ENCODE results near the gene ABCB4. TPM values are rescaled to one million over a fixed set of nuclear protein-coding genes. Genes with fewer than 3 reads are reported as not detected.

The ABCB4 gene
- total RNA-seq, 1 donor from 2014 or later = 4.2 TPM

DNA sequence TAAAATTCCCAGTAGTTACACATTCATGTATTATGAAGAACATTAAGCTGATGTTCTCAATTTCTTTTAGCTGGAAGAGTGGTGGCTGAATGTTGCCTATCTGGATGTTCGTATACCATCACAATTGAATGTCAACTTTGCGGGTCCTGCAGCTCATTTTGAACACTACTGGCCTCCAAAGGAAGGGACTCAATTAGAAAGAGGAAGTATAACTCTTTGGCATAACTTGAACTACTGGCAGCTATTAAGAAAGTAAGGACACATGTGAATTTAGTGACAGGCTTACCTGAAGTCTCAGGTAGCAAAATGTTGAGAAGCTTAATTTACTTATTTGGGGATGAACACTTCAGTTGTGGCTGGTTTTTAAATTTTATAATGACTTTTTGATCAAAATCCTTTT, 114.2 kb downstream of the ABCB4 start:
- Histone ChIP-seq H3K9me3 (replicated peaks) (no peaks in the 10 kb centered on the region), H3K27me3 (ENCODE audit: low read depth) (no peaks in the 10 kb centered on the region), H3K36me3 (peaks cover 29% of the 10 kb centered on the region), H3K4me1 (no peaks in the 10 kb centered on the region), H3K27ac (replicated peaks) (no peak overlapping the region), H3K4me3 (no peak overlapping the region)
- TF ChIP-seq, protein P1, sequence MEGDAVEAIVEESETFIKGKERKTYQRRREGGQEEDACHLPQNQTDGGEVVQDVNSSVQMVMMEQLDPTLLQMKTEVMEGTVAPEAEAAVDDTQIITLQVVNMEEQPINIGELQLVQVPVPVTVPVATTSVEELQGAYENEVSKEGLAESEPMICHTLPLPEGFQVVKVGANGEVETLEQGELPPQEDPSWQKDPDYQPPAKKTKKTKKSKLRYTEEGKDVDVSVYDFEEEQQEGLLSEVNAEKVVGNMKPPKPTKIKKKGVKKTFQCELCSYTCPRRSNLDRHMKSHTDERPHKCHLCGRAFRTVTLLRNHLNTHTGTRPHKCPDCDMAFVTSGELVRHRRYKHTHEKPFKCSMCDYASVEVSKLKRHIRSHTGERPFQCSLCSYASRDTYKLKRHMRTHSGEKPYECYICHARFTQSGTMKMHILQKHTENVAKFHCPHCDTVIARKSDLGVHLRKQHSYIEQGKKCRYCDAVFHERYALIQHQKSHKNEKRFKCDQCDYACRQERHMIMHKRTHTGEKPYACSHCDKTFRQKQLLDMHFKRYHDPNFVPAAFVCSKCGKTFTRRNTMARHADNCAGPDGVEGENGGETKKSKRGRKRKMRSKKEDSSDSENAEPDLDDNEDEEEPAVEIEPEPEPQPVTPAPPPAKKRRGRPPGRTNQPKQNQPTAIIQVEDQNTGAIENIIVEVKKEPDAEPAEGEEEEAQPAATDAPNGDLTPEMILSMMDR (IDR thresholded peaks at IDR 0.05; ENCODE audit: borderline replicate concordance) = no peak
- intact Hi-C loops (cut with micrococcal nuclease) = no loop called here
- no peak for DNase-seq

DNA sequence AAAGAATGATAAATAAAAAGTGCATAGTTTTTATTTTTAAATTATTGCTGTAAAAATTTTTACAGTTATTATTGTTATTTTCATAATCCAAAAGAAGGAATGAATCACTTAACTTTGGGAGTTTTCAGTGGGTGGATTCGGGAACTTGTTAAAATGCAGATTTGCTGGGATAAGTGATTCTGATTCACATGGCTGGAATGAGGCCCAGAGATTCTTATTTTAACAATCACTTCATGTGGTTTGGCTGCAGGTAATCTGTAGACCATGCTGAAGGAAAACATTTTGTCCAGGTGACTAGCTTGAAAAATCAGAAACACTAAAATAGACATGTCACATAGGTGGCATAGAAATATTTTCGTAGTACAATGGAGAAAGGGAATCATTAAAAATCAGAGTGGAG, 116.1 kb downstream of the ABCB4 start:
- no peak for DNase-seq
- peaks cover 42% of the 10 kb centered on the region for H3K36me3 ChIP-seq
- H3K4me3 ChIP-seq = no peak overlapping the region
- intact Hi-C loops (cut with micrococcal nuclease) = no loop called here
- TF ChIP-seq, protein P1 (IDR thresholded peaks at IDR 0.05; ENCODE audit: borderline replicate concordance) = no peak
- H3K27me3 ChIP-seq (ENCODE audit: low read depth) = no peaks in the 10 kb centered on the region
- peaks cover 12% of the 10 kb centered on the region for H3K9me3 ChIP-seq (replicated peaks)
- H3K27ac ChIP-seq (replicated peaks) = no peak overlapping the region
- no peaks in the 10 kb centered on the region for H3K4me1 ChIP-seq

DNA sequence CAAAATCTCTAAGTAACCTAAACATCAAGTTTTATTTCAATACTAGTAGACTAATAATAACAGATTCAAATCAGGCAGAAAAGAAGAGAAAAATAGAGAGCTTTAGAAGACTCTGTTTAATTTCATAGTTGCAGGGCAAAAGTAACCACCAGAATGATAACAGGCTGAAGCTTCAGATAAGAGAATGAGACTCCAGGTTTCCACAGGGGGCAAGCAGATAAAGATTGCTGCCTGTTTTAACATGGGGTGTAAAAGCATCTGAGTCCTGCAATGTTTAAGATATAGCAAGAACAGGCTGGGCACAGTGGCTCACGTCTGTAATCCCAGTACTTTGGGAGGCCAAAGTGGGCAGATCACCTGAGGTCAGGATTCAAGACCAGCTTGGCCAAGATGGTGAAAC, 119.0 kb downstream of the ABCB4 start:
- peaks cover 59% of the 10 kb centered on the region for H3K36me3 ChIP-seq
- H3K4me3 ChIP-seq = no peak overlapping the region
- peaks cover 22% of the 10 kb centered on the region for H3K9me3 ChIP-seq (replicated peaks)
- no peaks in the 10 kb centered on the region for H3K4me1 ChIP-seq
- H3K27me3 ChIP-seq (ENCODE audit: low read depth) = no peaks in the 10 kb centered on the region
- intact Hi-C loops (cut with micrococcal nuclease) = no loop called here
- TF ChIP-seq, protein P1 (IDR thresholded peaks at IDR 0.05; ENCODE audit: borderline replicate concordance) = no peak
- no peak overlapping the region for H3K27ac ChIP-seq (replicated peaks)
- no peak for DNase-seq

DNA sequence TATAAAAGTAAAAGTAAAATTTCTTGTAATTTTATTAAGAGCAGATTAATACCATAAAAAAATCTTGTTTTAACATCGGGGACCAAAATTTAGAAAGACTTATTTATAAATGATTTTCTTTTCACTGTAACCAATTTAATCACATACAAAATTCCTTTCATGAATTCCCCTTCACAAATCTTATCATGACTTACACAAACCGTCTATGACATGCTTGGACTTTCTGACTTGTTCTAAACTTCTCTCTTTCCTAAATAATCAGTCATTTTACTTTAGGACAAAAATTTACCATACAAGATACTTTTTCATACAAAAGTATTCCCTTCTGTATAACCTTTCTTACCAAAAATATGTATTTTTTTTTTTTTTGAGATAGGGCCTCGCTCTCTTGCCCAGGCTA, 120.7 kb downstream of the ABCB4 start:
- DNase-seq = no peak
- TF ChIP-seq, protein P1 (IDR thresholded peaks at IDR 0.05; ENCODE audit: borderline replicate concordance) = no peak
- intact Hi-C loops (cut with micrococcal nuclease) = no loop called here
- Histone ChIP-seq H3K4me3 (no peak overlapping the region), H3K4me1 (no peaks in the 10 kb centered on the region), H3K9me3 (replicated peaks) (peaks cover 22% of the 10 kb centered on the region), H3K27ac (replicated peaks) (no peak overlapping the region), H3K36me3 (peaks cover 72% of the 10 kb centered on the region), H3K27me3 (ENCODE audit: low read depth) (no peaks in the 10 kb centered on the region)

Other genes starting within 250 kb of the ABCB4 start
- gene CROT, start 130.0 kb downstream of the ABCB4 start, total RNA-seq = 8.8 TPM
- gene ABCB1, start 125.2 kb upstream of the ABCB4 start, total RNA-seq = 1.0 TPM
- 0.36 TPM for gene RUNDC3B, start 152.7 kb upstream of the ABCB4 start, total RNA-seq

Data from left ventricle myocardium inferior (tissue), 1 donor.